RWPE2 (cell line): ENCODE data around the gene KYAT1.
"Not testable (repeated sequence)": the region's sequence is repeated elsewhere in the genome, so short reads cannot be mapped to it uniquely, and the experiment has no call there.

Source experiments
- ATAC-seq: fragments of 200-7000 bp; cut with Tn5 transposase; 3 replicates; pipeline ENCODE4 v1.9.1; 2021; ENCODE audit warnings: low read depth
- DNase-seq: peaks from one replicate; pipeline ENCODE4 v3.0.0-alpha.2; 2020; ENCODE audit warnings: low spot score
- H3K27ac ChIP-seq: fragments of 450-650 bp; 2 replicates; pipeline ENCODE4 v1.5.1; 2017; ENCODE audit warnings: mild to moderate bottlenecking; ENCODE audit not compliant: poor library complexity, severe bottlenecking
- H3K27me3 ChIP-seq: fragments of 250-450 bp; sonication (Bioruptor Pico); 2 replicates; pipeline ENCODE4 v1.5.1; 2021; ENCODE audit warnings: mild to moderate bottlenecking, moderate library complexity; ENCODE audit not compliant: insufficient read depth, poor library complexity, severe bottlenecking
- H3K36me3 ChIP-seq: fragments of 250-450 bp; sonication (Bioruptor Pico); 2 replicates; pipeline ENCODE4 v1.5.1; 2020; ENCODE audit warnings: low read depth, mild to moderate bottlenecking, moderate library complexity
- H3K4me1 ChIP-seq: fragments of 250-450 bp; sonication (Bioruptor Pico); 2 replicates; pipeline ENCODE4 v1.5.1; 2021; ENCODE audit warnings: mild to moderate bottlenecking, moderate library complexity; ENCODE audit not compliant: insufficient read depth, poor library complexity, severe bottlenecking
- H3K4me3 ChIP-seq: fragments of 250-450 bp; sonication (Bioruptor Pico); 2 replicates; pipeline ENCODE4 v1.5.1; 2021; ENCODE audit warnings: mild to moderate bottlenecking, moderate library complexity; ENCODE audit not compliant: severe bottlenecking
- H3K9me3 ChIP-seq: fragments of 250-450 bp; sonication (Bioruptor Pico); 2 replicates; pipeline ENCODE4 v1.5.1; 2021; ENCODE audit warnings: mild to moderate bottlenecking, moderate library complexity; ENCODE audit not compliant: severe bottlenecking
- TF ChIP-seq, protein P1 (sequence below): fragments of 450-650 bp; IDR thresholded peaks from one replicate; pipeline ENCODE4 v1.5.1; 2017; ENCODE audit warnings: mild to moderate bottlenecking, moderate library complexity; ENCODE audit not compliant: poor library complexity, severe bottlenecking

KYAT1 gene

DNA sequence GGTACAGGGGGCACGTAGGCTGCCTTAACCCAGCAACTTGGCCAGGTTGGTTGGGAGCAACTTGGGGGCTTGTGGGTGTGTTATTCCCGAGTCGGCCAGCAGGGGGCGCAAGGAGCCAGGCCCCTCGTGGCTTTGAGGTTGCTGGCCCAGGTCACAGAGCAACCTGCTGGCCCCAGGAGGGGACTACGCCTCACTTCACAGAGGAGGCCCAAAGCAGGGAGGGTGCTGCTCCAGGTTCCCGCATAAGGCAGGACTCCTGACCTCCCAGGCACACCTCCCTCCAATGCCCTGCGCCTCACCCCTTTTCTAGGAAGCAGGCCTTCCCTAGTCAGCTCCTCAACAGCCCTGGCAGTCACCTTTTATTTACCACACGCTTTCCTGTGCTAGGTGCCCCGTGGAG lies 18.1 kb downstream of the KYAT1 start:
- DNase-seq (no peak), ATAC-seq (peak; percentile 59)
- Histone ChIP-seq H3K27me3 (no peaks in the 10 kb centered on the region), H3K9me3 (no peaks in the 10 kb centered on the region), H3K27ac (no peak overlapping the region), H3K4me3 (no peak overlapping the region), H3K4me1 (peaks cover 12% of the 10 kb centered on the region), H3K36me3 (no peaks in the 10 kb centered on the region; the same call in 1 of the 2 replicates)
- TF ChIP-seq, protein P1, sequence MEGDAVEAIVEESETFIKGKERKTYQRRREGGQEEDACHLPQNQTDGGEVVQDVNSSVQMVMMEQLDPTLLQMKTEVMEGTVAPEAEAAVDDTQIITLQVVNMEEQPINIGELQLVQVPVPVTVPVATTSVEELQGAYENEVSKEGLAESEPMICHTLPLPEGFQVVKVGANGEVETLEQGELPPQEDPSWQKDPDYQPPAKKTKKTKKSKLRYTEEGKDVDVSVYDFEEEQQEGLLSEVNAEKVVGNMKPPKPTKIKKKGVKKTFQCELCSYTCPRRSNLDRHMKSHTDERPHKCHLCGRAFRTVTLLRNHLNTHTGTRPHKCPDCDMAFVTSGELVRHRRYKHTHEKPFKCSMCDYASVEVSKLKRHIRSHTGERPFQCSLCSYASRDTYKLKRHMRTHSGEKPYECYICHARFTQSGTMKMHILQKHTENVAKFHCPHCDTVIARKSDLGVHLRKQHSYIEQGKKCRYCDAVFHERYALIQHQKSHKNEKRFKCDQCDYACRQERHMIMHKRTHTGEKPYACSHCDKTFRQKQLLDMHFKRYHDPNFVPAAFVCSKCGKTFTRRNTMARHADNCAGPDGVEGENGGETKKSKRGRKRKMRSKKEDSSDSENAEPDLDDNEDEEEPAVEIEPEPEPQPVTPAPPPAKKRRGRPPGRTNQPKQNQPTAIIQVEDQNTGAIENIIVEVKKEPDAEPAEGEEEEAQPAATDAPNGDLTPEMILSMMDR: peak; percentile 88

DNA sequence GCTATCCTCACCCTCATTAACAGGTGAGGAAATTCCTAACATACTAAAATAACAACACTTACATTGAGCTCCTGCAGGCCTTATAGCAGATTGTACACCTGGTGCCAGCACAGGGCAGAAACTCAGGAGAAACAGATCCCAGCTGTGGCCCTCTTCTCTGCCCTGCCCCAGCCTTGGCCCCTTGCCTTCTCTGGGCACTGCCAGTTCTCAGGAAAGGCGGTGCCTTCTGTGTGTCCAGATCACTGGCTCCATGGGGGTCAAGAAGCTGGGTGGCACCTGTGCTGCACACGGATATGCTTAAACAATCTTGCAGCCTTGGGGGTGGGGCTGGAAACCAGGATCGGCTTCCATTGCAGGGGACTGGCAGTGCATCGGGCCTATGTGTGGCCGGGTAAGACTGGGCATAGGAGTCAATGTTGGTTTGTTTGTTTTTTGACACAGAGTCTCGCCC lies 19.3 kb downstream of the KYAT1 start:
- no peaks in the 10 kb centered on the region; the same call in 1 of the 2 replicates for H3K36me3 ChIP-seq
- TF ChIP-seq, protein P1: no peak
- no peaks in the 10 kb centered on the region for H3K27me3 ChIP-seq
- no peak overlapping the region for H3K27ac ChIP-seq
- DNase-seq: no peak
- H3K4me3 ChIP-seq: no peak overlapping the region
- no peaks in the 10 kb centered on the region for H3K9me3 ChIP-seq
- no peak for ATAC-seq
- H3K4me1 ChIP-seq: peaks cover 6% of the 10 kb centered on the region

DNA sequence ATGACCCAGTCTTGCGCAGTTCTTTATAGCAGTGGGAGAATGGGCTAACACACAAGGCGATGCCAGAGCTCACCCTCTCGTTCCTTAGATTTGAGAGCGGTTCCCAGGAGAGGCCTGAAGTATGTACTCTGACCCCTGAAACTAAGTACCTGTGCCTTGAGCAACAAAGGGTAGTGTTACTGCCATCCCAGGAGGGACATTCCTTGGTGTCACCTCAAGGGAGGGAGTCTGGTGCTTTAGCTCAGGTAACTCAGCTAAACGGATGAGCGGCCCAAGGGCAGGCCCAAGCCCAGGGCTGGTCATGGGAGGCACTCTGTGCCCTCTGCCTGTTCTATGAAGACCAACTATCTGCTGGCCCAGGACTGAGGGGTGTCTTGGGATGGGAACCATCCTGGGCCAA lies 20.2 kb downstream of the KYAT1 start:
- Histone ChIP-seq H3K9me3 (no peaks in the 10 kb centered on the region), H3K4me3 (no peak overlapping the region), H3K27me3 (no peaks in the 10 kb centered on the region), H3K27ac (no peak overlapping the region), H3K4me1 (no peaks in the 10 kb centered on the region), H3K36me3 (no peaks in the 10 kb centered on the region; the same call in 1 of the 2 replicates)
- ATAC-seq: no peak
- no peak for DNase-seq
- TF ChIP-seq, protein P1: no peak

DNA sequence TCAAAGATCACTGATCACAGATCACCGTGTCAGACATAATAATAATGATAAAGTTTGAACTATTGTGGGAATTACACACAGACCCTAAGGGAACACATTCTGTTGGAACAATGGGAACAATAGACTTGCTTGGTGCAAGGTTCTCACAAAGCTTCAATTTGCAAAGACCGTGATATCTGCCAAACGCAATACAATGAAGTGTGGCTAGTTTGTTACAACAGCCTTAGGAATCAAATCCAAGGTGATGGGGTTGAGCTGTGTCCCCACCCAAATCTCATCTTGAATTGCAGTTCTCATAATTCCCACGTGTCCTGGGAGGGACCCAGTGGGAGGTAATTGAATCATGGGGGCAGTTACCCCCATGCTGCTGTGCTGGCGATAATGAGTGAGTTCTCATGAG lies 20.8 kb downstream of the KYAT1 start:
- H3K27me3 ChIP-seq: no peaks in the 10 kb centered on the region
- ATAC-seq (no peak), DNase-seq (no peak)
- no peaks in the 10 kb centered on the region for H3K9me3 ChIP-seq
- H3K27ac ChIP-seq: no peak overlapping the region
- H3K4me3 ChIP-seq: no peak overlapping the region
- no peaks in the 10 kb centered on the region; the same call in 1 of the 2 replicates for H3K36me3 ChIP-seq
- TF ChIP-seq, protein P1: no peak
- no peaks in the 10 kb centered on the region for H3K4me1 ChIP-seq

DNA sequence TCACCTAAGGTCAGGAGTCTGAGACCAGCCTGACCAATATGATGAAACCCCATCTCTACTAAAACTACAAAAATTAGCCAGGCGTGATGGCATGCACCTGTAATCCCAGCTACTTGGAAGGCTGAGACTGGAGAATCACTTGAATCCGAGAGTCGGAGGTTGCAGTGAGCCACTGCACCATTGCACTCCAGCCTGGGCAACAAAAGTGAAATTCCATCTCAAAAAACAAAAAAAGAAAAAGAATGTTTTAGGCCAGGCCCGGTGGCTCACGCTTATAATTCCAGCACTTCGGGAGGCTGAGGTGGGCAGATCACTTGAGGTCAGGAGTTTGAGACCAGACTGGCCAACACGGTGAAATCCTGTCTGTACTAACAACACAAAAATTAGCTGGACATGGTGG lies 23.3 kb downstream of the KYAT1 start:
- not testable (repeated sequence) for H3K9me3 ChIP-seq, H3K36me3 ChIP-seq, H3K27ac ChIP-seq, DNase-seq, ATAC-seq, H3K27me3 ChIP-seq, H3K4me3 ChIP-seq, H3K4me1 ChIP-seq

DNA sequence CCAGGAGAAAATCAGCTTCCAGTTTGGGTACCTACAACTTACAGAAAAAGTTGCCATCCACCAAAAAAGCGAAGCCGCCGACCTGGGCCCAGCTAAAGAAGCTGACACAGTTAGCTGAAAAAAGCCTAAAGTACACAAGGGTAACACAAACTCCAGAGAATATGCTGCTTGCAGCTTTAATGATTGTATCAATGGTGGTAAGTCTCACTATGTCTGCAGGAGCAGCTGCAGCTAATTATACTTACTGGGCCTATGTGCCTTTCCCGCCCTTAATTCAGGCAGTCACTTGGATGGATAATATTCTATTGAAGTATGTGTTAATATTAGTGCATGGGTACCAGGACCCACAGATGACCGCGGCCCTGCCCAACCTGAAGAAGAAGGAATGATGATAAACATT lies 27.3 kb downstream of the KYAT1 start:
- not testable (repeated sequence) for H3K4me3 ChIP-seq, H3K4me1 ChIP-seq, ATAC-seq, H3K27me3 ChIP-seq, DNase-seq, H3K27ac ChIP-seq, H3K9me3 ChIP-seq
- 0 out of 2 replicates have a peak, but pooled peaks cover 11% of the 10 kb centered on the region for H3K36me3 ChIP-seq

DNA sequence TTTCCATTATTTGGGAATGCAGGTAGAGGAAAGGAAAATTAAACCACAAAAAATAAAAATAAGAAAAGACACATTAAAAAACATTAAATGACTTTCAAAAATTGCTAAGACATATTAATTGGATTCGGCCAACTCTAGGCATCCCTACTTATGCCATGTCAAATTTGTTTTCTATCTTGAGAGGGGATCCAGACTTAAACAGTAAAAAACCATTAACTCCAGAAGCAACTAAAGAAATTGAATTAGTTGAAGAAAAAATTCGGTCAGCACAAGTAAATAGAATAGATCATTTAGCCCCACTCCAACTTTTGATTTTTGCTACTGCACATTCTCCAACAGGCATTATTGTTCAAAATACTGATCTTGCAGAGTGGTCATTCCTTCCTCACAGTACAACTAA lies 29.1 kb downstream of the KYAT1 start:
- not testable (repeated sequence) for H3K27ac ChIP-seq, H3K27me3 ChIP-seq, ATAC-seq, DNase-seq, H3K9me3 ChIP-seq, H3K4me3 ChIP-seq, H3K4me1 ChIP-seq
- H3K36me3 ChIP-seq: 0 out of 2 replicates have a peak, but pooled peaks cover 11% of the 10 kb centered on the region
